CD14-positive monocyte (primary cell): ENCODE data around the gene TXN2. TPM values are rescaled to one million over a fixed set of nuclear protein-coding genes. Genes with fewer than 3 reads are reported as not detected.
A peak's percentile ranks its signal among the peaks of the same experiment; 100 is the strongest.

Source experiments
- DNase-seq, 3 donors: peaks; one replicate each; pipeline ENCODE4 v3.0.0-alpha.2; 2011 to 2022
- H2AFZ ChIP-seq: 2 replicates; pipeline ENCODE4 v1.6.0; 2012; ENCODE audit warnings: mild to moderate bottlenecking, low read depth, low read length, inconsistent platforms; ENCODE audit not compliant: insufficient read depth, poor library complexity, severe bottlenecking
- H3K27ac ChIP-seq, 2 donors: 1 replicate in 1 of 2; 2 replicates in 1 of 2; pipeline ENCODE4 v1.5.1; 2012 to 2013; ENCODE audit warnings: low read length in 2 of 2, control low read depth in 1 of 2, inconsistent platforms in 1 of 2, low read depth in 1 of 2, mild to moderate bottlenecking in 1 of 2
- H3K27me3 ChIP-seq, 2 donors: one replicate each; pipeline versions ENCODE4 v1.6.0 to v1.6.1; 2011 to 2013; ENCODE audit warnings: low read length in 2 of 2; ENCODE audit not compliant: control insufficient read depth in 2 of 2, insufficient read depth in 2 of 2
- H3K36me3 ChIP-seq, 2 donors: replicated peaks in 1 of 2; 1 replicate in 1 of 2; 2 replicates in 1 of 2; pipeline versions ENCODE4 v1.5.1 to v1.6.1; 2012 to 2013; ENCODE audit warnings: low read length in 2 of 2, control low read depth in 1 of 2, inconsistent platforms in 1 of 2, mild to moderate bottlenecking in 1 of 2; ENCODE audit not compliant: insufficient read depth in 2 of 2, control insufficient read depth in 1 of 2
- H3K4me1 ChIP-seq, 2 donors: 1 replicate in 1 of 2; 2 replicates in 1 of 2; pipeline versions ENCODE4 v1.5.1 to v1.6.1; 2012 to 2013; ENCODE audit warnings: low read length in 2 of 2, control low read depth in 1 of 2, inconsistent platforms in 1 of 2, mild to moderate bottlenecking in 1 of 2, moderate library complexity in 1 of 2; ENCODE audit not compliant: insufficient read depth in 2 of 2, control insufficient read depth in 1 of 2
- H3K4me2 ChIP-seq: replicated peaks from 2 replicates; pipeline ENCODE3; 2012; ENCODE audit warnings: low read length, moderate library complexity, mild to moderate bottlenecking; ENCODE audit not compliant: poor library complexity, severe bottlenecking; ENCODE audit errors: extremely low read depth
- H3K4me3 ChIP-seq, 3 experiments: fragments of 200-600 bp in 1 of 3; sonication (generic) in 1 of 3; replicated peaks in 1 of 3; 1 replicate in 2 of 3; 2 replicates in 1 of 3; pipeline ENCODE4 v1.5.1; 2011 to 2013; ENCODE audit warnings: low read length in 3 of 3, mild to moderate bottlenecking in 3 of 3, control low read depth in 2 of 3, low read depth in 2 of 3, inconsistent platforms in 1 of 3, moderate library complexity in 1 of 3
- H3K79me2 ChIP-seq: 2 replicates; pipeline ENCODE4 v1.6.0; 2012; ENCODE audit warnings: mild to moderate bottlenecking, control low read depth, inconsistent platforms, low read length, moderate library complexity; ENCODE audit not compliant: insufficient read depth
- H3K9ac ChIP-seq: 2 replicates; pipeline ENCODE4 v1.6.0; 2017; ENCODE audit warnings: low read length, mild to moderate bottlenecking; ENCODE audit not compliant: insufficient read depth, poor library complexity, severe bottlenecking
- H3K9me3 ChIP-seq, 2 donors: replicated peaks in 1 of 2; 1 replicate in 1 of 2; 2 replicates in 1 of 2; pipeline versions ENCODE4 v1.5.1 to v1.6.1; 2012 to 2013; ENCODE audit warnings: low read length in 2 of 2, control low read depth in 1 of 2; ENCODE audit not compliant: control insufficient read depth in 1 of 2, insufficient read depth in 1 of 2
- H4K20me1 ChIP-seq: 2 replicates; pipeline ENCODE4 v1.6.0; 2012; ENCODE audit warnings: mild to moderate bottlenecking, low read length, control low read depth, moderate library complexity; ENCODE audit not compliant: insufficient read depth
- H3K27ac Mint-ChIP-seq, 7 donors: one replicate each; pipeline ENCODE4 v1.8.0; 2020; ENCODE audit warnings: mild to moderate bottlenecking in 7 of 7, mixed read lengths in 7 of 7, moderate library complexity in 6 of 7, inconsistent platforms in 2 of 7
- H3K27me3 Mint-ChIP-seq, 3 donors: one replicate each; pipeline ENCODE4 v1.8.0; 2021 to 2022; ENCODE audit warnings: low read depth in 3 of 3, mild to moderate bottlenecking in 3 of 3, mixed read lengths in 3 of 3, moderate library complexity in 3 of 3, inconsistent platforms in 1 of 3
- H3K36me3 Mint-ChIP-seq, 2 donors: one replicate each; pipeline ENCODE4 v1.8.0; 2020; ENCODE audit warnings: mixed read lengths in 2 of 2, inconsistent platforms in 1 of 2, mild to moderate bottlenecking in 1 of 2
- H3K4me1 Mint-ChIP-seq: one replicate; pipeline ENCODE4 v1.8.0; 2020; ENCODE audit warnings: mild to moderate bottlenecking, mixed read lengths
- H3K4me3 Mint-ChIP-seq, 2 donors: one replicate each; pipeline ENCODE4 v1.8.0; 2020; ENCODE audit warnings: mild to moderate bottlenecking in 2 of 2, mixed read lengths in 2 of 2, moderate library complexity in 1 of 2
- H3K9me3 Mint-ChIP-seq, 7 donors: one replicate each; pipeline ENCODE4 v1.8.0; 2020 to 2022; ENCODE audit warnings: mixed read lengths in 7 of 7, mild to moderate bottlenecking in 6 of 7, moderate library complexity in 6 of 7, inconsistent platforms in 2 of 7
- whole genome bisulfite sequencing: methylation state at CpG from one replicate; pipeline ENCODE4 v1.1.5; 2013; ENCODE audit warnings: missing lambda C conversion rate; ENCODE audit not compliant: insufficient coverage; 5-methylcytosine and 5-hydroxymethylcytosine counted together
- intact Hi-C, 2 donors: fragments of 100-400 bp; cut with micrococcal nuclease; formaldehyde crosslinking; loops; one replicate each; pipeline versions ENCODE4 v1.15.0 to v1.15.1; 2023
- polyA plus RNA-seq, 3 donors: library from polyadenylated mRNA; depleted of rRNA in 1 of 3; unstranded in 2 of 3; stranded (reverse) in 1 of 3; fragments of 300-500 nt in 2 of 3; fragments of >200 nt in 1 of 3; fragmentation: Illumina TruSeq in 2 of 3; gene quantifications; 1 replicate in 2 of 3; 2 replicates in 1 of 3; pipeline ENCODE4 v1.2.3, GENCODE V29; 2012 to 2021
- TF ChIP-seq, protein P1 (sequence below): fragments of 200-600 bp; IDR thresholded peaks from one replicate; pipeline ENCODE4 v1.8.0; 2022; ENCODE audit warnings: antibody characterized with exemption, mild to moderate bottlenecking

TXN2 gene
- polyA plus RNA-seq, 3 donors = 79.8 to 141 (median 140) TPM

GRCh38 chr22:36528795-36529751, 47.6 kb upstream of the TXN2 start, which contains the start of gene EIF3D:
EIF3D (minus strand) TSS chr22:36529166; CDS start chr22:36526121, 3,045 bp downstream.
- peak within 1 kb of the TSS; percentile 90 to 91 for H3K4me3 Mint-ChIP-seq
- H2AFZ ChIP-seq = peak within 1 kb of the TSS; percentile 88
- WGBS = under 1% methylated on average over 79 of the region's 82 CpGs

More at GRCh38 chr22:36528795-36529751, 47.6 kb upstream of the TXN2 start, which contains the start of gene EIF3D:
- peak within 1 kb of the TSS; percentile 90 to 96 for H3K27ac ChIP-seq
- intact Hi-C loops = loop anchor here in 1 of 2 donors (1.0 to 5.0 kb wide), 3 partner anchors 48 to 248 kb away; partner anchors contain the start of genes IFT27, MYH9 and TXN2
- Mint-ChIP-seq H3K27me3 (peaks cover 2 to 5% (median 5%) of the 10 kb centered on the region in 3 donors), H3K4me1 (peaks cover 20% of the 10 kb centered on the region), H3K27ac (peak within 1 kb of the TSS; percentile 95 to 99 (median 98)), H3K9me3 (peaks cover 0 to 8% (median 2%) of the 10 kb centered on the region in 7 donors), H3K36me3 (peaks cover 29 to 34% of the 10 kb centered on the region in 2 donors)
- H3K4me1 ChIP-seq = peaks cover 16 to 27% of the 10 kb centered on the region in 2 donors
- TF ChIP-seq, protein P1, sequence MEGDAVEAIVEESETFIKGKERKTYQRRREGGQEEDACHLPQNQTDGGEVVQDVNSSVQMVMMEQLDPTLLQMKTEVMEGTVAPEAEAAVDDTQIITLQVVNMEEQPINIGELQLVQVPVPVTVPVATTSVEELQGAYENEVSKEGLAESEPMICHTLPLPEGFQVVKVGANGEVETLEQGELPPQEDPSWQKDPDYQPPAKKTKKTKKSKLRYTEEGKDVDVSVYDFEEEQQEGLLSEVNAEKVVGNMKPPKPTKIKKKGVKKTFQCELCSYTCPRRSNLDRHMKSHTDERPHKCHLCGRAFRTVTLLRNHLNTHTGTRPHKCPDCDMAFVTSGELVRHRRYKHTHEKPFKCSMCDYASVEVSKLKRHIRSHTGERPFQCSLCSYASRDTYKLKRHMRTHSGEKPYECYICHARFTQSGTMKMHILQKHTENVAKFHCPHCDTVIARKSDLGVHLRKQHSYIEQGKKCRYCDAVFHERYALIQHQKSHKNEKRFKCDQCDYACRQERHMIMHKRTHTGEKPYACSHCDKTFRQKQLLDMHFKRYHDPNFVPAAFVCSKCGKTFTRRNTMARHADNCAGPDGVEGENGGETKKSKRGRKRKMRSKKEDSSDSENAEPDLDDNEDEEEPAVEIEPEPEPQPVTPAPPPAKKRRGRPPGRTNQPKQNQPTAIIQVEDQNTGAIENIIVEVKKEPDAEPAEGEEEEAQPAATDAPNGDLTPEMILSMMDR = no peak
- H3K27me3 ChIP-seq = no peaks in the 10 kb centered on the region
- no peaks in the 10 kb centered on the region for H3K9me3 ChIP-seq
- peaks cover 40% of the 10 kb centered on the region for H3K79me2 ChIP-seq
- peaks cover 31 to 36% of the 10 kb centered on the region in 2 donors for H3K36me3 ChIP-seq
- peak; percentile 100 for DNase-seq
- H3K4me2 ChIP-seq = peak within 1 kb of the TSS; percentile 81
- peak within 1 kb of the TSS; percentile 91 for H3K9ac ChIP-seq
- peaks cover 23% of the 10 kb centered on the region for H4K20me1 ChIP-seq
- H3K4me3 ChIP-seq = peak within 1 kb of the TSS; percentile 70 to 88 (median 75)
